ENCODE data around the gene CTTN.

DNA sequence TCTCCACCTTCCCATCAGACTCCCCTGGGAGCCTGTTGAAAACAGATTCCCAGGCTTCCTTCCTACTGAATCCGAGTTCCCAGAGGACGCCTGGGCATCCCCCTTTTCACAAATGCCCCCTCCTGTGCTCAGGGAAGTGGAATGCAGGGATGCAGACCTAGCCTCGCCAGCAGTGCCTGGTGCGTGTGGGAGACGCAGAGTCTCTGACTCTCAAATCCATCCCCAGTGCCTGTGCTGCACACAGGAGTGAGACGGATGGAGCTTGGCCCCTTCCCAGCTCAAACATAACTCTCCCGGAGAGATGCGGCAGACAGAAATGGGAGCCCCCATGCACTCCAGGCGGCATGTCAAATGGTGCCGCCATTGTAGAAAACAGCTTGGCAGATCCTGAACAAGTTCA is 62.6 kb downstream of the CTTN start:
- TF ChIP-seq, protein P1, sequence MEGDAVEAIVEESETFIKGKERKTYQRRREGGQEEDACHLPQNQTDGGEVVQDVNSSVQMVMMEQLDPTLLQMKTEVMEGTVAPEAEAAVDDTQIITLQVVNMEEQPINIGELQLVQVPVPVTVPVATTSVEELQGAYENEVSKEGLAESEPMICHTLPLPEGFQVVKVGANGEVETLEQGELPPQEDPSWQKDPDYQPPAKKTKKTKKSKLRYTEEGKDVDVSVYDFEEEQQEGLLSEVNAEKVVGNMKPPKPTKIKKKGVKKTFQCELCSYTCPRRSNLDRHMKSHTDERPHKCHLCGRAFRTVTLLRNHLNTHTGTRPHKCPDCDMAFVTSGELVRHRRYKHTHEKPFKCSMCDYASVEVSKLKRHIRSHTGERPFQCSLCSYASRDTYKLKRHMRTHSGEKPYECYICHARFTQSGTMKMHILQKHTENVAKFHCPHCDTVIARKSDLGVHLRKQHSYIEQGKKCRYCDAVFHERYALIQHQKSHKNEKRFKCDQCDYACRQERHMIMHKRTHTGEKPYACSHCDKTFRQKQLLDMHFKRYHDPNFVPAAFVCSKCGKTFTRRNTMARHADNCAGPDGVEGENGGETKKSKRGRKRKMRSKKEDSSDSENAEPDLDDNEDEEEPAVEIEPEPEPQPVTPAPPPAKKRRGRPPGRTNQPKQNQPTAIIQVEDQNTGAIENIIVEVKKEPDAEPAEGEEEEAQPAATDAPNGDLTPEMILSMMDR (IDR thresholded peaks at IDR 0.05 in 4 of 5, conservative IDR thresholded peaks at IDR 0.05 in 1 of 5) = no peak
- TF ChIP-seq POLR2A (IDR thresholded peaks at IDR 0.05) = no peak
